WTC11 (cell line): ENCODE results near the gene NBPF1.
"Not testable (repeated sequence)": the region's sequence is repeated elsewhere in the genome, so short reads cannot be mapped to it uniquely, and the experiment has no call there.

ENCODE experiments used
- ATF2 ChIP-seq: sonication (generic); formaldehyde crosslinking; IDR thresholded peaks from 2 replicates; pipeline ENCODE4 v1.8.1; 2022; ENCODE audit warnings: low read depth, missing genetic modification reagents, borderline replicate concordance
- ATF3 ChIP-seq: sonication (generic); formaldehyde crosslinking; conservative IDR thresholded peaks from 2 replicates; pipeline ENCODE4 v1.8.1; 2022; ENCODE audit warnings: mild to moderate bottlenecking, missing genetic modification reagents
- CREM ChIP-seq: sonication (generic); formaldehyde crosslinking; IDR thresholded peaks from 2 replicates; pipeline ENCODE4 v1.8.1; 2022; ENCODE audit warnings: mild to moderate bottlenecking, missing genetic modification reagents, moderate library complexity
- CTCF ChIP-seq: fragments of 200-600 bp; IDR thresholded peaks from 2 replicates; pipeline ENCODE4 v1.8.0; 2022; ENCODE audit warnings: antibody characterized with exemption
- ELF4 ChIP-seq: sonication (generic); formaldehyde crosslinking; IDR thresholded peaks from 2 replicates; pipeline ENCODE4 v1.8.1; 2022; ENCODE audit warnings: low read depth, mild to moderate bottlenecking, moderate library complexity, missing genetic modification reagents
- FOXJ3 ChIP-seq: sonication (generic); formaldehyde crosslinking; IDR thresholded peaks from 2 replicates; pipeline ENCODE4 v1.9.0; 2021; ENCODE audit warnings: missing genetic modification reagents, mild to moderate bottlenecking, borderline replicate concordance
- FOXP1 ChIP-seq: sonication (generic); formaldehyde crosslinking; IDR thresholded peaks from 2 replicates; pipeline ENCODE4 v1.8.0; 2022; ENCODE audit warnings: missing genetic modification reagents, mild to moderate bottlenecking, moderate library complexity, borderline replicate concordance
- HMGXB4 ChIP-seq: sonication (generic); formaldehyde crosslinking; IDR thresholded peaks from 2 replicates; pipeline ENCODE4 v1.8.1; 2023; ENCODE audit warnings: mild to moderate bottlenecking, moderate library complexity, missing genetic modification reagents
- JUN ChIP-seq: sonication (generic); formaldehyde crosslinking; IDR thresholded peaks from 2 replicates; pipeline ENCODE4 v1.8.0; 2023; ENCODE audit warnings: mild to moderate bottlenecking, missing genetic modification reagents
- MAX ChIP-seq: sonication (generic); formaldehyde crosslinking; IDR thresholded peaks from 2 replicates; pipeline ENCODE4 v1.8.0; 2022; ENCODE audit warnings: mild to moderate bottlenecking, missing genetic modification reagents
- SMAD3 ChIP-seq: sonication (generic); formaldehyde crosslinking; IDR thresholded peaks from 2 replicates; pipeline ENCODE4 v1.8.0; 2022; ENCODE audit warnings: missing genetic modification reagents, mild to moderate bottlenecking, borderline replicate concordance
- SP1 ChIP-seq: sonication (generic); formaldehyde crosslinking; conservative IDR thresholded peaks from 2 replicates; pipeline ENCODE4 v1.8.1; 2022; ENCODE audit warnings: missing genetic modification reagents
- ZNF263 ChIP-seq: sonication (generic); formaldehyde crosslinking; IDR thresholded peaks from 2 replicates; pipeline ENCODE4 v1.8.1; 2022; ENCODE audit warnings: low read depth, mild to moderate bottlenecking, moderate library complexity, missing genetic modification reagents
- ZSCAN18 ChIP-seq: fragments of 250-450 bp; sonication (Bioruptor Pico); IDR thresholded peaks from 2 replicates; pipeline ENCODE4 v2.1.2; 2022; ENCODE audit warnings: mild to moderate bottlenecking, moderate library complexity

GRCh38 chr1:16559688-16560087 is 53.7 kb downstream of the NBPF1 start:
- not testable (repeated sequence) for TF ChIP-seq SP1 (CRISPR knock-in tag); FOXJ3; CTCF; CREM (CRISPR knock-in tag); JUN (CRISPR knock-in tag); FOXP1; SMAD3 (CRISPR knock-in tag); MAX (CRISPR knock-in tag); HMGXB4; ELF4 (CRISPR knock-in tag); ATF3 (CRISPR knock-in tag); ZSCAN18 (CRISPR knock-in tag); ZNF263; ATF2
